ENCODE results near the gene SCN10A.

- no peak for TF ChIP-seq ZNF3 (CRISPR knock-in tag; IDR thresholded peaks at IDR 0.05)
- TF ChIP-seq GTF2F1 (IDR thresholded peaks at IDR 0.05; ENCODE audit: low read depth, low read length) = no peak
- peak; percentile 18; the same call in 1 of the 2 replicates for TF ChIP-seq JUN (IDR thresholded peaks at IDR 0.05; ENCODE audit: borderline replicate concordance, low read depth, low read length)
- TF ChIP-seq JUN (CRISPR knock-in tag; IDR thresholded peaks at IDR 0.05; ENCODE audit: borderline replicate concordance) = no peak
- TF ChIP-seq, protein P1, sequence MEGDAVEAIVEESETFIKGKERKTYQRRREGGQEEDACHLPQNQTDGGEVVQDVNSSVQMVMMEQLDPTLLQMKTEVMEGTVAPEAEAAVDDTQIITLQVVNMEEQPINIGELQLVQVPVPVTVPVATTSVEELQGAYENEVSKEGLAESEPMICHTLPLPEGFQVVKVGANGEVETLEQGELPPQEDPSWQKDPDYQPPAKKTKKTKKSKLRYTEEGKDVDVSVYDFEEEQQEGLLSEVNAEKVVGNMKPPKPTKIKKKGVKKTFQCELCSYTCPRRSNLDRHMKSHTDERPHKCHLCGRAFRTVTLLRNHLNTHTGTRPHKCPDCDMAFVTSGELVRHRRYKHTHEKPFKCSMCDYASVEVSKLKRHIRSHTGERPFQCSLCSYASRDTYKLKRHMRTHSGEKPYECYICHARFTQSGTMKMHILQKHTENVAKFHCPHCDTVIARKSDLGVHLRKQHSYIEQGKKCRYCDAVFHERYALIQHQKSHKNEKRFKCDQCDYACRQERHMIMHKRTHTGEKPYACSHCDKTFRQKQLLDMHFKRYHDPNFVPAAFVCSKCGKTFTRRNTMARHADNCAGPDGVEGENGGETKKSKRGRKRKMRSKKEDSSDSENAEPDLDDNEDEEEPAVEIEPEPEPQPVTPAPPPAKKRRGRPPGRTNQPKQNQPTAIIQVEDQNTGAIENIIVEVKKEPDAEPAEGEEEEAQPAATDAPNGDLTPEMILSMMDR (IDR thresholded peaks at IDR 0.05 in 2 of 3, conservative IDR thresholded peaks at IDR 0.05 in 1 of 3; ENCODE audit: insufficient read depth in 2 of 3, low read depth in 1 of 3, low read length in 3 of 3) = peak; percentile 95 to 99 (median 97)
- 0 out of 2 replicates have a peak, but pooled peaks have one; percentile 16 for TF ChIP-seq TOE1 (IDR thresholded peaks at IDR 0.05; ENCODE audit: borderline replicate concordance)
- TF ChIP-seq TOE1 (CRISPR knock-in tag; IDR thresholded peaks at IDR 0.05; ENCODE audit: borderline replicate concordance, low read depth) = no peak
- TF ChIP-seq NCOR1 (IDR thresholded peaks at IDR 0.05) = no peak
- TF ChIP-seq, protein P2, sequence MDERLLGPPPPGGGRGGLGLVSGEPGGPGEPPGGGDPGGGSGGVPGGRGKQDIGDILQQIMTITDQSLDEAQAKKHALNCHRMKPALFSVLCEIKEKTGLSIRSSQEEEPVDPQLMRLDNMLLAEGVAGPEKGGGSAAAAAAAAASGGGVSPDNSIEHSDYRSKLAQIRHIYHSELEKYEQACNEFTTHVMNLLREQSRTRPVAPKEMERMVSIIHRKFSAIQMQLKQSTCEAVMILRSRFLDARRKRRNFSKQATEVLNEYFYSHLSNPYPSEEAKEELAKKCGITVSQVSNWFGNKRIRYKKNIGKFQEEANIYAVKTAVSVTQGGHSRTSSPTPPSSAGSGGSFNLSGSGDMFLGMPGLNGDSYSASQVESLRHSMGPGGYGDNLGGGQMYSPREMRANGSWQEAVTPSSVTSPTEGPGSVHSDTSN (CRISPR knock-in tag; IDR thresholded peaks at IDR 0.05; ENCODE audit: low read depth) = no peak
- TF ChIP-seq, protein P2 (tag; conservative IDR thresholded peaks at IDR 0.05; ENCODE audit: low read depth) = no peak
- no peak for TF ChIP-seq FOSL1 (tag; conservative IDR thresholded peaks at IDR 0.05)
- TF ChIP-seq TCF7L2 (IDR thresholded peaks at IDR 0.05; ENCODE audit: low read depth, low read length) = no peak
- no peak for TF ChIP-seq ZFP30 (CRISPR knock-in tag; IDR thresholded peaks at IDR 0.05; ENCODE audit: borderline replicate concordance)
- TF ChIP-seq POLR2A (conservative IDR thresholded peaks at IDR 0.05) = no peak
- no peak for TF ChIP-seq E2F1 (CRISPR knock-in tag; IDR thresholded peaks at IDR 0.05)
Observed at GRCh38 chr3:38651153-38651789, 164.7 kb downstream of the SCN10A start.
